Jurkat, Clone E6-1 (cell line): Measurements from ENCODE around the gene RNF187.
"Not testable (repeated sequence)": the region's sequence is repeated elsewhere in the genome, so short reads cannot be mapped to it uniquely, and the experiment has no call there.

Experiments used
- DNase-seq: peaks from one replicate; pipeline ENCODE4 v3.0.0-alpha.2; 2011; ENCODE audit warnings: low read depth, low spot score
- H3K4me3 ChIP-seq: 2 replicates; pipeline ENCODE4 v1.5.1; 2011; ENCODE audit warnings: mild to moderate bottlenecking, low read length, control low read depth, moderate library complexity

RNF187 gene

GRCh38 chr1:228457396-228458176 is 29.6 kb upstream of the RNF187 start:
- H3K4me3 ChIP-seq: peak overlapping the region; percentile 80
- DNase-seq: peak; percentile 100

GRCh38 chr1:228459091-228459993 is 27.8 kb upstream of the RNF187 start:
- H3K4me3 ChIP-seq: peak overlapping the region; percentile 80
- peak; percentile 76 for DNase-seq

DNA sequence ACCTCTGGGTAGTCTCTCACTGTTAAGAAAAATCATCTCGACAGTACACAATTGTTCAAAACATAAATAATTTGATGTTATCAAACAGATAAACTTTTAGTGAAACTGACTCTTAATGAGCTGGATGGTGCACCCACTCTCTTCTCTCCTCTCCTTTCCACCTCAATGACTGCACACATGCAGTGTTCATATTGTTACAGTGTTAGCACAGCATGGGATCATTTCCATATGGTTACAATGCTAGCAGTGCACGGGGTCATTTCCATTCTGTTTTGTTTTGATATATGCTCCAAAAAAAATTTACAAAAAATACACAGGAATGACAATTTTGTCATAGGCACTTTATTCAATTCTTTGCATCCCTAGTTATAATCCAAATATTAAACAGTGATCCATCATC is 26.4 kb upstream of the RNF187 start:
- no peak overlapping the region for H3K4me3 ChIP-seq
- DNase-seq: no peak

- no peak for DNase-seq
- no peak overlapping the region for H3K4me3 ChIP-seq
Observed at GRCh38 chr1:228462560-228462959, 24.6 kb upstream of the RNF187 start.

GRCh38 chr1:228463009-228463558 is 24.1 kb upstream of the RNF187 start:
- DNase-seq: no peak
- H3K4me3 ChIP-seq: peak overlapping the region; percentile 78

DNA sequence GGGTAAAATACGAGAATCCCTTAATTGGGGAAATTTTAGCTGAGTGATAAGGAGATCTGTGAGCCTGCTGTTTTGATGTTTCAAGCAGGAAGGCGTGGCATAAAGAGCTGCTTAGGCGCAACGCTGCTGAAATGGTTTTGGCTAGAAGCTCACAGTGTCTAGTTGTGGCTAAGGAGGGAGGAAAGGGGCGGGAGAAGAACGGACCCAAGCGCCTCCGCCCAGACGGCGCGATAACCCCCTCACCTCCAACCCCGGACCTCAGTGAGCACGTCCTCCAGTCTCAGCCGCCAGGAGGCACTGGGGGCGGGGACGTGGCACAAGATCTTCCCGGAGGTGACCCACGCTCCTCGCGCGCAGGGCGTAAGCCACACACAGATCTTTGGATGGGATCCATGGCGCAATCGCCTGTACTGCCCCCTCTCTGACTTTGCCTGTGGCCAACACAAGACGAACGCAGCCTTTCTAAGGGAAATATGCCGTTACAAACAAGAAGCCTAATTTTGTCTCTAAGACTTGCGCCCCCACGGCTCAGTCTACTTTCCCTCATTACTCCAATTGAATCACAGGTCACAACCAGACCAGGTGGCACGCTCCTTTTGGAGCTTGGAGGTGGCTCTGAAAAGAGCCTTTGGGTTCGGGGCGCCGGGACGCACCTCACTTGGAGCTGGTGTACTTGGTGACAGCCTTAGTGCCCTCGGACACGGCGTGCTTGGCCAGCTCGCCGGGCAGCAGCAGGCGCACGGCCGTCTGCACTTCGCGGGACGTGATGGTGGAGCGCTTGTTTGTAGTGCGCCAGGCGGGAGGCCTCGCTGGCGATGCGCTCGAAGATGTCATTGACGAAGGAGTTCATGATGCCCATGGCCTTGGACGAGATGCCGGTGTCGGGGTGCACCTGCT is 23.4 kb upstream of the RNF187 start:
- peak overlapping the region; percentile 78 for H3K4me3 ChIP-seq
- DNase-seq: peak; percentile 82

DNA sequence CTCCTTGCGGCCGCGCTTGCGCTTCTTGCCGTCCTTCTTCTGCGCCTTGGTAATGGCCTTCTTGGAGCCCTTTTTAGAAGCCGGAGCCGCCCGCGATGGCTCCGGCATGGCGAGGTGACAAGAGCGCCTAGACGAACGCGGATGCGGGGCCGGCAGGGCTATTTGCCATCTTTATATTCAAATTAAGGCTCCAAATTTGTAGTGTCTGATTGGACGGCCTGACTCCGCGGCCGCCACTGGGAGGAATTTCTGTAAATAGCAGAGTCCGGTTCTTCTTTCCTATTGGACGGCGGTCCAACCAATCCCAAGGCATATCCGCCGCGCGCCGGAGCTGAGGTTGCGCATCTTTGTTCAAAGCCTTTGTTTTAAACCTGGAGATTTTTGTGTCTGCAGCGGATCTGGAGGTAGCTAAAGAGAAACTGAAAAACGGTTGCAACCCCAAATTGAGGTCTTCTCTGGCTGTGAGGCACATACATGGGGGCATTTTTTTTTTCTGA is 22.6 kb upstream of the RNF187 start:
- peak overlapping the region; percentile 78 for H3K4me3 ChIP-seq
- DNase-seq: peak; percentile 97

- no peak for DNase-seq
- H3K4me3 ChIP-seq: peak overlapping the region; percentile 78
Observed at GRCh38 chr1:228465141-228465540, 22.0 kb upstream of the RNF187 start.

GRCh38 chr1:228465571-228466146 is 21.5 kb upstream of the RNF187 start:
- H3K4me3 ChIP-seq: peak overlapping the region; percentile 78
- peak; percentile 76 for DNase-seq

- DNase-seq, H3K4me3 ChIP-seq: not testable (repeated sequence)
Observed at GRCh38 chr1:228468188-228468587, 19.0 kb upstream of the RNF187 start.

- no peak for DNase-seq
- no peak overlapping the region for H3K4me3 ChIP-seq
Observed at GRCh38 chr1:228469413-228470162, 17.6 kb upstream of the RNF187 start.

- H3K4me3 ChIP-seq: no peak overlapping the region
- no peak for DNase-seq
Observed at GRCh38 chr1:228471154-228471761, 15.9 kb upstream of the RNF187 start.

- DNase-seq: peak; percentile 64
- no peak overlapping the region for H3K4me3 ChIP-seq
Observed at GRCh38 chr1:228471762-228472398, 15.3 kb upstream of the RNF187 start.

DNA sequence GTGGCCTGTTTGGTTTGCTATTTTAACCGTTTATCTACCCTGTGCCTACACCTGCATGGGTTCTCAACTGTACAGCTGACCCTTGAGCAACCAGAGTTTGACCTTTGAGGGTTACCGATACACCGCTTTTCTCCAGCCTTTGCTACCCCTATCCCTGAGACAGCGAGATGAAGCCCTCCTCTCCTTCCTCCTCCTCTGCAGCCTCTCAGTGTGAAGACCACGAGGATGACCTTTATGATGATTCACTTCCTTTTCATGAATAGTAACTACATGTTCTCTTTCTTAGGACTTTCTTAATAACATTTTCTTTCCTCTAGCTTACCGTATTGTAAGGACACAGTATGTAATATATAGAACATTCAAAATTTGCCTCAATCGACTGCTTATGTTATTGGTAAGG is 14.5 kb upstream of the RNF187 start:
- no peak overlapping the region for H3K4me3 ChIP-seq
- no peak for DNase-seq

- no peak overlapping the region for H3K4me3 ChIP-seq
- no peak for DNase-seq
Observed at GRCh38 chr1:228474507-228474906, 12.7 kb upstream of the RNF187 start.

GRCh38 chr1:228475812-228476211 is 11.4 kb upstream of the RNF187 start:
- DNase-seq: no peak

GRCh38 chr1:228477263-228477662 is 9.9 kb upstream of the RNF187 start:
- no peak overlapping the region for H3K4me3 ChIP-seq
- DNase-seq: no peak

More at GRCh38 chr1:228475812-228476211, 11.4 kb upstream of the RNF187 start:
- H3K4me3 ChIP-seq: no peak overlapping the region
